GM21447 (cell line): Measurements from ENCODE around the gene FBXO11.
"Not testable (repeated sequence)": the region's sequence is repeated elsewhere in the genome, so short reads cannot be mapped to it uniquely, and the experiment has no call there.

Experiments used
- ATAC-seq: cut with Tn5 transposase; IDR thresholded peaks from one replicate; pipeline ENCODE4 v1.9.1; 2021; ENCODE audit not compliant: unreplicated experiment

The FBXO11 gene

DNA sequence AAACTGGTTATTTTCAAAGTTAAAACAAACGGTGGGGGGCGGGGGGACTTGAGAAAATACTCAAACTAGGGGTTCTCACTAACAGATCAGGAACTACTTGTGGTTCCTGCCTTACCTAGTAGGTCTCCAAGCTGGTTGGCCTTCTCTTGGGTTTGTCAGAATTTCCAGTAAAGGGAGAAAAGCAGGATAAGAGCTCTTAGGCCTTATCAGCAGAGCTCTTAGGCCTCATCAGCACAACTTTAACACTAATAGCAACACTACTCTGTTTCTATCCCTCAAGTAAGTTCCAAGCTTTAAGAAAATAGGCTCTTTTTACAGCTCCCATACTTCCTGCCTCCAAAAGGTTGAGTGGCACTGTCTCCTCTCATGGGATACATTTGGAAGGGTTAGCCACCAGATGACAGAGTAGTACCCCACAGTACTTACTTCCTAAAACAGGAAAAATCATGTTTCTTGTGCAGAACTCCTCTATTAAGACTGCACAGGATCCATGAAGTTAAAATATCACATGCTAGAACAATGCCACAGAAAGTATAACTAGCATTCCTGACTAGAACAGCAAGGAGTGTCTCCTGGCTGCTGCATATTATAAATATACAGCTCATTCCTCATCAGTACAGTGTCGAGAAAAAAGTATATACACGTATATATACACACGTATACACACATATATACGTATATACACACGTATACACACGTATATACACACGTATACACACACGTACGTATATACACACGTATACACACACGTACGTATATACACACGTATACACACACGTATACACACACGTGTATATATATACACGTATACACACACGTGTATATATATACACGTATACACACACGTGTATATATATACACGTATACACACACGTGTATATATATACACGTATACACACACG lies 6.1 kb downstream of the FBXO11 start:
- ATAC-seq = no peak

DNA sequence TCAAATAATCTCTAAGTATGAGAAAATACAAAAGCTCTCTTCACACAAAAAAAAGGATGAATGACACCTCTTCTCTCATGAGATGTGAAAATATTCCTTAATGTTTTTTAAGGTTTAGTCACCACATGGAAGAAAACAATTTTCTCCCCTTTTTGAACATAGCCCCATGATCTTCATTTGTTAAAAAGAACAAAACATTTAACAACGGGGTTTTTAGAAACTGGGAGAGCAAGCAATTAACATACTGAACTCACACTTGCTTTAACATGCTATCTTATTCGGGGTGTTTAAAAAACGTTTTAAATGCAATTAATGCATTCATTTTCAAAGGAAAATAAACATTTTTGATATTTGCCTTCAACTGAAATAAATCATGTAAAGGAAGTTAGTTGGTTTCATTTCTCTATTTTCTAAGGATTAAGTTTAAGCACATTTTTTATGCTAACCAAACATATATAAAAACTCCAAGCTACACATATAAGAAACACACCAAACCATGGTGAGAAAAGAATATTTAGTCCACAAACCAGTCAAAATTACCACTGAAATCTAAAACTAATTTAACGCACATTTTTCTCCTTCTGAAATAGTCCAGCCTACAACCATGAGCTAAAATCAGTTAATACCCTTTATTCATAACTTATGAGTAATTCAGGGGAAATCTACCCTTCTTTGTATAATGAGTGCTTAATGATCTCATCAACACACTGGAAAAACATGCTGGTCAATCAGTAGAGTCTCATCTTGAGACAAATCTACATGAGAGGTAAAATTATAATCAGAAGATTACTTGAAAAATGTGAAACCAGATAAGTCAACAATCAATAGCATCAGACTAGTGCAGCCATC lies 8.2 kb downstream of the FBXO11 start:
- peak; percentile 49 for ATAC-seq

DNA sequence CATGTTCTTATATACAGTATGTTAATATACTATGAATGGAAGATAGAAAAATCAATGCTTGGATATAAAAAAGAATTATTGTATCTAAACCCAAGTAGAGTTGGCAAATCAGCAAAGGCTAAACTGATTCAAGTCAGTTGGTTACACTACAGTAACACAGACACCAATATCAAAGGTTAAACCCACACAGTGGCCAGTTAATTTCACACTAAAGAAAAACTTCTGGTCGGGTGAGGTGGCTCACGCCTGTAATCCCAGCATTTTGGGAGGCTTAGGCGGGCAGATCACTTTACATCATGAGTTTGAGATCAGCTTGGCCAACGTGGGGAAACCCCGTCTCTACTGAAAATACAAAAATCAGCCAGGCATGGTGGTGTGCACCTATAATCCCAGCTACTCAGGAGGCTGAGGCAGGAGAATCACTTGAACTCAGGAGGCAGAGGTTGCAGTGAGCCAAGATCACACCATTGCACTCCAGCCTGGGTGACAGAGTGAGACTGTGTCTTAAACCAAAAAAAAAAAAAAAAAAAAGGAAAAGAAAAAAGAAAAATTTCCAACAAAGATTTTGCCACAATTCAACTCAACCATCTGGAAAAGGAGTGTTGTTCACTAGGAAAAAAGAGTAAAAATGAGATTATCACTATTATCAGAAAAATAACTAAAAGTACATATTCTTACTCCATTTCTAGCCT lies 9.0 kb downstream of the FBXO11 start:
- not testable (repeated sequence) for ATAC-seq

DNA sequence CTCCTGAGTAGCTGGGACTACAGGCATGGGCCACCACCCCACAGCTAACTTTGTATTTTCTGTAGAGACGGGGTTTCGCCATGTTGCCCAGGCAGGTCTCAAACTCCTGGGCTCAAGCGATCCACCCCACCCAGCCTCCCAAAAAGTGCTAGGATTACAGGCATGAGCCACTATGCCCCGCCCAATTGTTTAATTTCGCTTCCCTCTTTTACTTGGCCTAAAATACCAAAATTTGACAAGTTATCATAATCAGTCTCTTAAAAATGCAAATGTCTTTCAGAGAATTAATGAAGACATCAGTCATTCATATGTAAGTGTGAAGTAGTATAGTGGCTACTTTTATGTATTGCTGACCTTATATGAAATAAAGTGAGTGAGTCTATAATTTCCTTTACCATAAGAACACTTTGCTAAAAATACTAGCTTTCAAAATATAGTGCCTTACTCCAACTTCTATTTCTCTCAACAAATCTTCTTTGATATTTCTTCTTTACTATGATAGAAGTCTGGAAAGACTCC lies 9.8 kb downstream of the FBXO11 start:
- ATAC-seq = no peak

DNA sequence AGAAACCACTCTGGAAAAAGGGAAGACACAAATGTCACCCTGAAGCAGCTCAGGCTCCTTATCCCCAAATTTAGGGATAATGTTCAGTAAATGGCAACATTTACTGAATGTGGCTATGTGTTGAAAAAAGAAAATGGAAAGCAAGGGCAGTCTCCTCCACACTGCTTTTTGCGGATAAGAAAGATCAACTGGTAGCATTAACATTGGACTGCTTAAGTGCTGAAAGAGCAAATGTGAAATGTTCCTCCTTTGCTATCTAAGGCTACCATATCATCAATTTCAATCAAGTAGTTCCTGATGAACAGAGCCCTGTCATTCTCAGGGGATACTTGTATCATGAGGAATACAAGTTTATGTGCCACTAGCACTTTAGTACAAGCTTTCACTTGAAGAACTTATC lies 12.5 kb downstream of the FBXO11 start:
- ATAC-seq = no peak

DNA sequence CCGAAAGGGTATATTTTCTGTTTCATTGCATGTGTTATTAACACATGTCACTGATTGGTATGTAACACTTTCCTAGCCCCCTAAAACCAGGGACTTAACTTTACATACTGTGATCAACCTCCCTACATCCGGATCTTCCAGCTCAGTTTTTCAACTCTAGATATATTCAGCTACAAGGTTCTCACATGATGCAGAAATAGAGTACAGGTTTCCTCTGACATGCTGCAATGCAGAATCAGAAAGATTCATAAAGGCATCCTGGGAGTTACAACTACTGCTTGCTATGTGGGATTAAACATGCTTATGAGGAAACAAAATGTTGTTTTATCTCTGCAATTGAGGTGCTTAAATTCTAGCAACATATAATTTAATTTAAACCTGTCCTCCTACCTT lies 14.0 kb downstream of the FBXO11 start:
- ATAC-seq = no peak

DNA sequence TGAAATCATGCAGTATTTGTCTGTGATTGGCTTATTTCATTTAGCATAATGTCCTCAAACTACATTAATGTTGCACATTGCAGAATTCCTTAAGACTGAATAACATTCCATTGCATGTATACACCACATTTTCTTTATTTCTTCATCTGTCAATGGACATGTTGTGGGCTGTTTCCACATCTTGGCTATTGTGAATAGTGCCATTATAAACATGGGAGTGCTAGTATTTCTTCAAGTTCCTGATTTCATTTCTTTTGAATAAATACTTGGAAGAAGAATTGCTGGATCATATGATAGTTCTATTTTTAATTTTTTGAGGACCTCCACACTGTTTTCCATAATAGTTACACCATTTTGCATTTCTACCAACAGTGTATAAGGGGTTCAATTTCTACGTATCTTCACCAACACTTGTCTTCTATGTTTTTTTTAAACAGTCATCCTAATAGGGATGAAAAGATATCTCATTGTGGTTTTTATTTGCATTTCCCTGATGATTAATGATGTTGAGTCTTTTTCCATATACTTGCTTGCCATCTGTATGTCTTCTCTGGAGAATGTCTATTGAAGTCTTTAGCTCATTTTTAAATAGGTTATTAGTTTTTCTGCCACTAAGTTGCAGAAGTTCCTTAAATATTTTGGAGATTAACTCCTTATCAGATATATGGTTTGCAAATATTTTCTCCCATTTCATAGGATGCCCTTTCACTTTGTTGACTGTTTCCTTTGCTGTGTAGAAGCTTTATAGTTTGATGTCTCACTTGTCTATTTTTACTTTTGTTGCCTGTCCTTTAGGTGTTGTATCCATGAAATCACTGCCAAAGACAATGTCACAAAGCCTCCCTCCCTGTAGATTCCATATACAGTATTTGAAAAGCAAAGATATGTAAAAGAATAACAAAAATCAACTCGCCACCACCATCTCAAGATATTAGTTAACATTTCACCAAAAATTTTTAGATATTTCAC lies 14.6 kb downstream of the FBXO11 start:
- ATAC-seq = no peak

DNA sequence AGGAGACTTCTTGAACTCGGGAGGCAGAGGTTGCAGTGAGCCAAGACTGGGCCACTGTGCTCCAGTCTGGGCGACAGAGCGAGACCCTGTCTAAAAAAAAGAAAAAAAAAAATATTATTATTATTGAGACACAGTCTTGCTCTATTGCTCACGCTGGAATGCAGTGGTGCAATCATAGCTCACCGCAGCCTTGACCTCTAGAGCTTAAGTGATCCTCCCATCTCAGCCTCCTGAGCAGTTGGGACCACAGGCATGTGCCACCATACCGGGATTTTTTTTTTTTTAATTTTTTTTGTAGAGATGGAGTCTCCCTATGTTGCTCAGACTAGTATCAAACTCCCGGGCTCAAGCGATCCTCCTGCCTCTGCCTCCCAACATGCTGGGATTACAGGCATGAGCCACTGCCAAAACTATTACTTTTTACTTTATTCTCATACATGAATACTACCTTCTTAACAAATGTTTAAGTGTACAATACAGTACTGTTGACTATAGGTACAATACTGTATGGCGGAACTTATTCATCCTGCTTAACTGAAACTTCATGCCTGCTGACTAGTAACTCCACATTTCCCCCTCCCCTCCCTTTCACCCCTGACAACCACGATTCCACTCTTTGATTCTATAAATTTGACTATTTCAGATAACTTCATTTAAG lies 15.5 kb downstream of the FBXO11 start:
- no peak for ATAC-seq

DNA sequence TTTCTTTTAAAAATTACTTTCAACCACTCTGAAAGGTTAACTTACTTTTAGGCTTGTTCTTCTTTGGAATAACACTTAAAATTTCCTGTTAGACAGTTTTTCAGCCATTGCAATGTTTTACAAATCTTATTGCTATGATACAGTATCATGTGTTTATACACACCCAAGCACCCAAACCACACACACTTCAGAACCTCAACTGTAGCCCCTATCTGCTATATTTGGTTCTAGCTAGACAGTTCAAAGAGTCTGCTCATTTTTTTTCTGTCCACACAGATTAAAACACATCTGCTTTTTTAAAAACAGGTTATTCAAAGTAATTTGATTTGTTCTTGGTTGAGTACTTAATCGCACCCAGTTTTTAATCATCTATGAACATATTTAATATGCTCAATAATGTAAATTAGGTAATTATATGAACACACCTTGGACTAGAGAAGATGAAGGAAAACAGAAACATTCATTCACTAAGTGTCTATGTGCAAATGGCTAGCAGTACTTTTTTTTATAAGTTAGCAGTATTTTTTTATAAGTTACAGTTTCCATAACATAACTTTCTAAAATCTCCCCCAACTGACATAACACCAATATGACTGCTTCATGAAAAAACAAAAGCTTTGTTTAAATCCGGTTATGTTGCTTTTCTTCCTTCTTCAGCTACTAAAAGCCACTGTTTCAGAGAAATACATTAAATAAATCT lies 17.6 kb downstream of the FBXO11 start:
- ATAC-seq = no peak

DNA sequence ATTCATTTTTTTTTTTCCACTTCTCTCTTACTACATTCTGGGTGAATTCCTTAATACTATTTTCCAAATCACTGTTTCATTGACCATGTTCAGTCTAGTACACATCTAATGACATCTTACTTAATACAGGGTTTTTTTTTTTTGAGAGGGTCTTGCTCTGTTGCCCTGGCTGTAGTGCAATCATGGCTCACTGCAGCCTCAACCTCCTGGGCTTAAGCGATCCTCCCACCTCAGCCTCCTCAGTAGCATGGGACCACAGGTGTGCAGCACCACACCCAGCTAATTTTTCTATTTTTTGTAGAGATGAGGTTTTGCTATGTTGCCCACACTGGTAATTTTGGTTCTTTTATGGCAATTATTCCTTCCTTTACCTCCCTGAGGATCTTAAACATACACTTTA lies 29.4 kb downstream of the FBXO11 start:
- ATAC-seq = no peak

DNA sequence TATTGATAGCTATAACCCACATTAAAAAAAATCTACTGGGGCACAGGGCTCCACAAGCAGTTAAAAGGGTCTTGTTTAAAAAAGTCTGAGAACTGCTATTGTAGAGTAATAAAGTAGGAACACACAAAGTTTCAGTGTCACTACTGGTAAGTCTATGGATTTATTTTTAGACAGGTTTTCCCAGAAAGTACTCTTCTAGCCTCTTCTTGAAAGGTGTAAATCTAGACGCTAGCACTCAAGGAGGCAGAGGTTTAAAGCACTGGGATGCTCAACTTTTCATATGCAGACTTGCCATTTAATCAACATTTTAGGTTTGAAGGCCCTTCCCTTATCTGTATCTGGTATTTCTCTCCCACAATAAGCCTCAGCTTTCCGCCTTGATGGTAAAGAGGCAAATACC lies 33.4 kb downstream of the FBXO11 start:
- no peak for ATAC-seq

DNA sequence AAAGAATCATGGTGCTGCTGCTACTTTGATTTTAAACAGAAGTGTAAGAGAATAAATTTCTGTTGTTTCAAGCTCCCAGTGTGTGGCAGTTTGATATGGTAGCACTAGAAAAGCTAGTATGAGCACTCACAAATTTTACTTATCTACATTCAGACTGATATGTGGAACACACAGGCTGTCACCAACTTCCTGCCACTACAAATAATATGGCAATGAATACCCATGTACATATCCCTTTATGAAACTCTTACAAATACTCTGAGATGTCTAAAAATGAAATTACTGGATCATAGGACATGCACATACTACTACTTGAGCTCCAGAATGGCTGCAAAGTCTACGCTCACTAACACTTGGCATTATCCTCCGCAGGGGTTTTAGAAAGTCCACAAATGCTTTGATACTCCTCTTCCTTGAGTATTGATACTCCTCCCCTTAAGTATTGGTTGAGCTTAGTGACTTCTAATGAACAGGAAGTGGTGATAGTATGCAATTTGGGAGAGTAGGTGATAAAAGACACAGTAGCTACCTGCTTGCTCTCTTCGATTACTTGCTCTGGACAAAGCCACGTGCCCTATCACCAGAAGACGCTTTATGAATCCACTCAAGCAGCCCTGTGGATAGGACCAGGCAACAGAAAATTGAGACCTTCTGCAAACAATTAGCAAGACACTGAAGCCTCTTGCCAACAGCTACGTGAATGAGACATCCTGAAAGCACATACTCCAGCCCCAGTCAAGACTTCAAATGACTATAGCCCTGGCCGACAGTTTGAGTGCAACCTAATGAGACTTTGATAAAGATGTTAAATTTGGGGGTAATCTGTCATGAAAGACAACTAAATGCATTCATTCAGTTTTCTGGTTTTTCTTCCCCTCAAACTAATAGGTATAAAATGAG lies 35.4 kb downstream of the FBXO11 start:
- no peak for ATAC-seq

DNA sequence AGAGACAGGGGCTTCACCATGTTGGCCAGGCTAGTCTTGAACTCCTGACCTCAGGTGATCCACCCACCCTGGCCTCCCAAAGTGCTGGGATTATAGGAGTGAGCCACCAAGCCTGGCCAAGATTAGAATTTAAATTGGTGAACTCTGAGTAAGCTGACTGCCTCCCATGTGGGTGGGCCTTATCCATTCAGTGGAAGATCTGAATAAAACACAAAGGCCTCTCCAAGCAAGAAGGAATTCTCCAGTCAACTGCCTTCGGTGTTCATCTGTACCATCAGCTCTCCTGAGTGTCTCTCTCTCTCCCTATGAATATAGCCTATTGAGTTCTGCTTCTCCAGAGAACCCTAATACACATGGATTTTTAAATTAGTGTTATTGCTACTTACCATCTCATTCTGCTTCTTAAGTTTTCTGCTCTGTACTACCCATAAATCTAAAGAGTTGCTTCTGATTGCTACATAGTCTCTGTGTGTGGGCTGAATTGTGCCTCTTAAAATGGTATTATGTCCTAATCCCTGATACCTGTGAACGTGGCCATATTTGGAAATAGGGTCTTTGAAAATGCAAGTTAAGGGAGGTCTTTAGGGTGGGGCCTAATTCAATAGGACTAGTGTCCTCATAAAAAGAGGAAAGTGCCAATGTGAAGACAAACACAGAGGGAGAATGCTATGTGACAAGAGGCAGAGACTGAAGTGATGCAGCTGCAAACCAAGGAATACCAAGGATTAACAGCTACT lies 36.3 kb downstream of the FBXO11 start:
- no peak for ATAC-seq

DNA sequence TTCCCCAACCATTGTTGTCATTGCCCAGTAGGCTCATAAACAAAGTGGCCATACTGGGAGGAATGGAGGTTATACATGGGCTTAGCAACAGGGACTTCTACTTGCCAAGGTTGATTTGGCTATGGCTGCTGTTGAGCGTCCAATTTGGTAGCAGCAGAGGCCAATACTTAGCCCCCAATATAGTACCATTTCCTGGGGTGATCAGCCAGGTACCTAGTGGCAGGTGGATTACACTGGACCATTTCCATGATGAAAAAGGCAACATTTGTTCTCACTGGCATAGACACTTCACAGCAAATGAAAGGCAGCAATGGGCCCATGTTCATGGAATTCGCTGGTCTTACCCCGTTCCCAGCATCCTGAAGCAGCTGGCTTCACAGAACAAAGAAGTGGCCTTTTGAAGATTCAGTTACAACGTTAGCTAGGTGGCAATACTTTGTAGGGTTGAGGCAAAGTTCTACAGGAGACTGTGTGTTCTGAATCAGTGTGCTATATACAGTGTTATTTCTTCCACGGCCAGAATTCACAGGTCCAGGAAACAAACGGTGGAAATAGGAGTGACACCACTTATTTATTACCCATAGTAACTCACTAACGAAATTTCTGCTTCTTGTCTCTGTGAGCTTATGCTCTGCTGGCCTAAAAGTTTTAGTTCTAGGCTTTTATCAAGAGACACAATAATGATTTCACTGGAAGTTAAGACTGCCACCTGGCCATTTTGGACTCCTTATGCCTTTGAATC lies 37.5 kb downstream of the FBXO11 start:
- no peak for ATAC-seq

DNA sequence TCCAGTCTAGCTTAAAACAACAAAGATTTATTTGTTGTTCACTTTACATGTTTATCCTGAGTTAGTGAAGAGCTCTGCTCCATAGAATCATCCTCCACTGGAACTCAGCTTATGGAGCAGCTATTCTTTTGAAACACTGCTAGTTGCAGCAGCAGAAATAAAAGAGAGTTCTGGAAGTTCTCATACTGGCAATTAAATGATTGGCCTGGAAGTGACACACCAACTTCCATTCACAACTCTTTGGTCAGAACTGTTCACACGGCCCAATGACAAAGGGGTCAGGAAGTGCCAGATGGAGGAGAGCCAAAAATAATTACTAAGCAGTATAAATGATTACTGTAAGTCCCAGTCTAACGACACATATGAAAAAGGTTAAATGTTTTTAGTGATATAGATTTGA lies 39.1 kb downstream of the FBXO11 start:
- no peak for ATAC-seq

DNA sequence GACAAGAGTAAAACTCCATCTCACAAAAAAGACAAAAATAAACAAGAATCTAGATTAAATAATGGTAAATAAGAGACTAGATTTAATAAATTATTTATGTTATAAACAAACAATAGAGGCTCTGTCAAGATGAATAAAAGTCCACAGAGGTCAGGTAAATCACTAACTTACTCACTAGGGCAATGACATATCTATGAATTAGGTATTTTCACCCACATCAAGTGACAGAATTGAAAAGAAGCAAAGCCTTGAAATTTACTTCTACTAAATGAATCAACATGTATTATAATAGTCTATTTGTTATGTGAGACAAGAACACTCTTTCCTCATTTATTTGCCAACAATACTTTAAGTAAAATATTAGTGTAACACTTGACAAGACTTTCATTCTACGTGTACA lies 41.7 kb downstream of the FBXO11 start:
- no peak for ATAC-seq

DNA sequence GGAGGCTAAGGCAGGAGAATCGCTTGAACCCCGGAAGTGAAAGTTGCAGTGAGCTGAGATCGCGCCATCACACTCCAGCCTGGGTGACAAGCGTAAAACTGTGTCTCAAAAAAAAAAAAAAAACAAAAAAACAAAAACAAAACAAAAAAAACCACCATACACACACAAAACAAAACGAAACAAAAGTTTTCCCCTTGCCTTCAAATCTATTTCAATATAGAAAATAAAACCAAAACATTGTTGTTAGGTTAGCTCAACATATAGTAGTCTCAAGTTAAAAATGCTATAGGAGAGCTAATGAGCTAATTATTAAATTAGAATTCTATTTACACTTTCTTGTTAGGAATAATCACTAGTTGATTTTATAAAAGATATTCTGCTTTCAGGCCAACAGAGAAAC lies 43.3 kb downstream of the FBXO11 start:
- no peak for ATAC-seq
